ENCODE measurements around the gene SLC35B4.

Gene SLC35B4

DNA sequence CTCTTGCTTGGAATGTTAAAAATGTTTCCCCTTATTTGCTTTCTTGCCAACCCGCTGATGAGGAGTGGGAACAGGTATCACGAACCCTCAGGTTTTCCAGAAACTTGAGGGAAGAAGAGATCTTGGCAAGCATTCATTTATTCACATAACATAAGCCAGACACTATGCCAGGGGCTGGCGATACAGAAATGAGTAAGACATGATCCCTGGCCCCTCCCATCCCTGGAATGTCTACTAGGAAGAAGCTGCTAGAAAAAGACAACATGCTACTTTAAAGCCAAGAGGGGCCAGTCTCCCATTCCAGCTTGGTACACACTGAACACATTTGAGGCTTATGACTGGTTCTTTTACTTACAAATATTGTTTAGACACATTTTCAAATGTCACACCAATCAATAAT, 26.4 kb downstream of the SLC35B4 start:
- no peak for DNase-seq (ENCODE audit: low spot score)

DNA sequence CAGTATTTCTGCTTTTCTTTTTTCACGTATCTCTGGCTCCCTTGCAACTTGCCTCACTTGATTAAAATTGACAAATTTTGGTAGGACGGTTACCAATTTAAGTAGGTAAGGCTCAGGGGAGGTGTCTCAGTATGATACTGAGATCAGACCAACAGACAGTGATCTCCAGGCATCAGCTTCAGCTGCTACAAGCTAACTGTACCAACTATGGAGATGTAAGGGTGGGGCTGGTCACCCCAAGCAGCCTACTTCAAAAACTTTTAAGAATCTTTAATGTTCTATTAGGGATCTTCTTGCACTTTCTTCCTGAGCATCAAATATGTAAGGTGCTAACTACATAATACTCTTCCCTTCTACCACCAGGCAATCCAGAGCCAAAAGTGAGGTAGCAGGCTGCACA, 26.9 kb downstream of the SLC35B4 start:
- DNase-seq (ENCODE audit: low spot score): no peak

DNA sequence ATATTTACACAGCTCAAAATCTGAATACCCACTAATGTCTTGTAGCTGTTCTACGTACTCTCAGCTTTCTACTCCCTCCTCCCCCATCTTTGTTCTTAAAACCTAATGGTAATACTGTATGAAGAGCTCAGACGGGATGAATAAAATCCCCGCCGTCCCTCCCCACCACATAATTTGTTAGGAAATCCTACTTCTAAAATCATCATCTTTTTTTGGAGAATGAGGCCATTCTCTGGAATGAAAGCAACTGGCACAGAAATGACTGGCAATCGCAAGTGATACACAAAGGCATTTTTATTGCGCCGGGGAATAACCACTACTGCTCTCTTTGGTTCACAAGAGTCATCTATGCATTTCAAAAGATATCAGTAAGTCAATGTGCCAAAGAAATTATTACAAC, 27.3 kb downstream of the SLC35B4 start:
- no peak for DNase-seq (ENCODE audit: low spot score)

DNA sequence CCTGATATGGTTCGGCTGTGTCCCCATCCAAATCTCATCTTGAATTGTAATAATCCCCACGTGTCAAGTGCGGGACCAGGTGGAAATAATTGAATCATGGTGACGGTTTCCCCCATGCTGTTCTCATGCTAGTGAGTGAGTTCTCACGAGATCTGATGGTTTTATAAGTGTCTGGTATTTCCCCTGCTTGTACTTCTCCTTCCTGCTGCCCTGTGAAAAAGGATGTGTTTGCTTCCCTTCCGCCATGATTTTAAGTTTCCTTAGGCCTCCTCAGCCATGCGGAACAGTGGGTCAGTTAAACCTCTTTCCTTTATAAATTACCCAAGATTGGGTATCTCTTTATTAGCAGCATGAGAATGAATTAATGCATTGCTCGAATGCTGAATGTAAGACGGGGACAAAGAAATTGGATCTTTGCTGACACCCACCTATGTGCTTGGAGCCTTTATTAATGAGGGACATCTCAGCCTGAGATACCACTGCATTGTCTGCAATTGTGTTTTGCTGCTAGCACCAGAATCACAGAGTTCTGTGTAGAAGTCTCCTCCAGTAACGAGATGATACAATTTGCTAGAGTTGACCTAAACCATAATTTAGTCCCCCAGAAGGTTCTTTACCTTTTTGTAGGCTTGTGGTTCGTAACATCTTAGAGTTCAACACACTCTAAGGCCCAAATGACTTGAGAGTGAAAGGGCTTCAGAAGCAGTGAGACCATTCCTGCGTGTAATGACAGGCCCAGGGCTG, 28.6 kb downstream of the SLC35B4 start:
- no peak for DNase-seq (ENCODE audit: low spot score)

DNA sequence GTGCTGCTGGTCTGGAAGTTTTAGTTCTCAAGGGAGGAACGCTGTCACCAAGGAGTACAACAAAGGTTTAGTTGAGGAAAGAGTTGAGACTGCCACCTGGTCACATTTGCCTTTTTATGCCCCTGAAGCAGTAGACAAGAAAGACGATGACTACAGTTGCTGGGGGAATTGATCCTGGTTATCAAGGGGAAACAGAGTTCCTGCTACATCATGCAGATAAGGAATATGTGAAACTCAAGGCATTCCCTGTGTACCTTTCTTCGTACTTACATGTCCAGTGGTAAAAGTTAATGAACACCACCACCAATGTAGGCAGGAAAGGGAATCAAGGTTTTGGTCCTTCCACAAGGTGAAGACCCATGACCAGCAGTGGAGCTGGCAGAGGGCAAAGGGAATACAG, 31.8 kb downstream of the SLC35B4 start:
- DNase-seq (ENCODE audit: low spot score): no peak

DNA sequence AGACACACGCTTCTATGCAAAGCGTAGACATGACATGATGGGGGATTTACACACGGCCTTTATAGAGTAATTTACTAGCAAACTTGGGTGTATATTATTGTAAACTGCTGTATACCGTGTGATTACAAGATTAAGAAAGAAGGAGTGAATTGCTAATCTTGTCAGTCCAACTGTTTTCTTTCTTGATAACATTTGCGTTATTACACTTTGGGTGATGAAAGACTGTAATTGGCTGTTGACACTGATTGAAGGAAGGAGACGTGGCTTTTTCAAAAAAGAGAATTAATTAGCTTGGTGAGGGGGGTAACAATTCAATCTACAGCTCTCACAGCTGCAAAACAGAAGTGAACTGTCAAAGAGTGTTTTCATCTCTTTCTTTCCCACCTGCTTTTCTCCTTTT, 32.7 kb downstream of the SLC35B4 start:
- no peak for DNase-seq (ENCODE audit: low spot score)

DNA sequence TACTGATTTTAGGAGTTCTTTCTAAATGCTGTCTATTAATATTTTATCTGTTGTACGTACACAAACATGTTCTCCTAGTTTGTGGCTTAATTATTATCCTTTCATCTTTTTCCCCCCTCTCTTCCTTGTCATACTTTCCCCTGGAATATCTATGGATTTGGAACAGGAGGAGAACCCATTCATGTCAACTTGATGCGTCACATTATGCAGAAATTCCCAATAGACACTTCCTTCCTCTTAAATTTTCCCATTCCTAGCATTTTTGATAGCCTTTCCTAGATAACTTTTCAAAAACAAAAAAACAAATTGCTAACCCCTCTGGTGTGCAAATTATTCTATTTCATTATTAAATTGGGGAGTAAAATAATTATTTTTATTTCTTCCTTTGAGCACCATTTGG, 36.2 kb downstream of the SLC35B4 start:
- DNase-seq (ENCODE audit: low spot score): no peak

DNA sequence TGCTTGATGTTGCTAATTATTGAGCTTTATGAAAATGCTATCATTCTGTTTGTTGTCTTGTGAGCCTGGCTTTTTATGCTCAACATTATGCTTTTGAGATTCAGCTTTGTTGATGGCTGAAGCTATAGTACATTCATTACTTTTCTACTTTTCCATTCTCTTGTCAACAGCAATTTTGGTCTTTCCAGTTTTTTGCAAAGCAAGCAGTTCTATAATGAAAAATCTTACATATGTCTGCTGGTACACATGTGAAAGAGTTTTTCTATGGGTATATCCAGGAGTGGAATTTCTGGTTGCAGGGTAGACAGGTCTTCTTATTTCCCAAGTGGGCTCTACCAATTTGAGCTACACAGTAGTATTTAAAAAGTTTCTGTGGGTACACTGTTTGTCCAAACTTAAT, 36.8 kb downstream of the SLC35B4 start:
- DNase-seq (ENCODE audit: low spot score): no peak

DNA sequence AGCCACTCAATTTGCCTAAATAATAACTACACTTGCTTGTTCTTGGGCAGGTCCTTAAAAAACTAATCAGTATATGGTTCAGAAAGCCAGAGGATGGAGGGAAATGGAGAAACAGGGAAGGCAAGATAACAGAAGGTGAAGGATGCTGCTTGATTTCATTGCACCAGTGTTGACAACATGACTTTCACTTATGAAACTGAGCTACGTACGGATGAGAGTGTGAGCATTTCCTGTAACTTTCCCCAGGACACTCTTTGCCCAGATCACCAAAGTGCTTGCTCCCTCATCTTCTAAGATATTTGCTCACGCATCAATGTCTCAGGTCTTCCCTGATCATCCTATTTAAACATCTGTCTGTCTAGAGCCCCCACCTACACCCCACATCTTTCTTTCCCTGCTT, 37.4 kb downstream of the SLC35B4 start:
- DNase-seq (ENCODE audit: low spot score): no peak

DNA sequence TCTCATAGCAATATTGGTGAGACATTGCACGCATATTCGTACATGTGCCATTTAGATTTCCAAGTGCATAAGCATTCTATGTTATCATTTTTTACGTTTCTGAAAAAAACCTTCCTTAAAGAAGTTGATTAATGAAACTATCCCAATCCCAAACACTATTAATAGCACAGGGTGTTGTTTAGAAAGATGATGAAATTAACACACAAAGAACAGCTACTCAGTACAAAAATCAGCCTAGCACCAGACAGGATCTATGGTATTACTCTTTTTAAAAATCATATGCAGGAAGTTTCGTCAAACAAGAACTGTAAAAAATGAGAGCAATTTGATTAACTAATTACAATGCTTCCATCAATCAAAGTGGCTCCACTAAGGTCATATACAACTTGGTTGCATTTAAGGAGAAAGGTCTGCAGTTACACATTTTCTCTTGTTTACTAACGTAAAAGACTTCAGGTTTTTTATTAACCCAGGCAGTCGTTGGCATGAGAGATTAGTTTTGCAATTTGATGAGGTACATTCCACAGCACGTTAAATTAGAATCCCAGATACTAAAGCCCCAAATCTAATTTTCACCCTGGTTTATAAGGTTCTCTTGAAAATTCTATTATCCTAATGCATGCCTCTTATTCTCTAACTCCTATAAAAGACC, 38.1 kb downstream of the SLC35B4 start:
- no peak for DNase-seq (ENCODE audit: low spot score)

DNA sequence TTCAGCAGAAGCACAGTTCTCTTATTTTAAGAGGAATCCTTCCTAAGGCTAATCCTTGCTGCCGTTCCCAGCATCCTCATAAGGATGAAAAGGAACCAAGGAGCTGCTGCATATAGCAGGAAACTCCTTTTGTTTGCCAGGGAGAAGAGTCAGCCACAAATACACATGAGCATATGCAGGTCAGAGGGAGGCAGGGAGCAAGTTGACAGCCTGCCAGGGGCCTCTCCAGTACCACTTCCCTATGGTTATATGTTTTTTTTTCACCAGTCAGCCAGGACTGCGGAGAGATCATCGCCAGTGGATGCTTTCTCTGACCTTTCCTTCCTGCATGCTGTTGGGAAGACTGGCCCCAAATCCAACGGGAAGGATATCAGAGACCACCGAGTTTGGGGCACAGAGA, 39.8 kb downstream of the SLC35B4 start:
- no peak for DNase-seq (ENCODE audit: low spot score)

DNA sequence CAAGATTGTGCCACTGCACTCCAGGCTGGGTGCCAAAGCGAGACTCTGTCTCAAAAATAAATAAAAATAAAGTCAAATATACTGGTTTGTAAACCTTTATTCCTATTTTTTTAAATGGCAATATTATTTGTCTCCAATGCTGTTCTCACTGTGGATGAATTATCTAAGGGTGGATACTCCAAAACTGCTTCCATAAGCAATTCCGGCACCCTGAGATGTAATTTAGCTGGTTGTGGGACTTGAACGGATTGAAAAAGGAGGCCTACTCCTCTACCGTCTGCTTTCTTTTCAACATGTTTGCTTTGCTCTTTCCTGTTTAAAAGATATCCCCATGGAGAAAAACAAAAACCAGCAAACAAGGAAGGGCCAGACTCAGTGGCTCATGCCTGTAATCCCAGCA, 54.4 kb downstream of the SLC35B4 start:
- DNase-seq (ENCODE audit: low spot score): no peak

DNA sequence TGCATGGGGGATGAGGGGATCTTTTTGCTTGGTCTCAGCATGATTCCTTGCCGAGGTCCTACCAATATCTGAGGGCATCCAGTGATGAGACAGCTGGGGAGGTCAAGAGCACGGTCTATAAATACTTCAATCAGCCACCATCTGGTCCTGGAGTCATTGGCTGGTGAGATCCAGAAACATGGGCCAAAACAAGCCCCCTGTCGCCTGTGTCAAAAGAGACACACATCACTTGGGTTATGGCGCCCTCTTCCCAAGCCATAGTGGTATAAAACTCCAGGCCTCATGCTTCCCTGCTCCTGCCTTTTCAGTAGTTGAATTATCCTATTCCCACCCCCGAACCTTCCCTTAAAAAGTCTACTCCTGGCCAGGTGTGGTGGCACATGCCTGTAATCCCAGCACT, 60.9 kb downstream of the SLC35B4 start:
- no peak for DNase-seq (ENCODE audit: low spot score)

DNA sequence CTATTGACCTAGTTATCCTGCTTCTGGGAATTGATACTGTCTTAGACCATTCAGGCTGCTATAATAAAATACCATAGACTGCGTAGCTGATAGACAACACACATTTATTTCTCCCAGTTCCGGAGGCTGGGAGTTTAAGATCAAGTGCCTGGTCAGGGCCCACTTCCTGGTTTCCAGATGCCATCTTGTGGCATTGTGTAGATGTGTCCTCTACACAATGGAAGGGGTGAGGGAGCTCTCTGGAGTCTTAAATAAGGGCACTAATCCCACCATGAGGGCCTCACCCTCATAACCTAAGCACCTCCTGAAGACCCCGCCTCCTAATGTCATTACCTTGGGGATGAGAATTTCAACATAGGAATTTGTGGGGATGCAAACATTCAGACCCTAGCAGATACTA, 62.4 kb downstream of the SLC35B4 start:
- DNase-seq (ENCODE audit: low spot score): peak; percentile 35

DNA sequence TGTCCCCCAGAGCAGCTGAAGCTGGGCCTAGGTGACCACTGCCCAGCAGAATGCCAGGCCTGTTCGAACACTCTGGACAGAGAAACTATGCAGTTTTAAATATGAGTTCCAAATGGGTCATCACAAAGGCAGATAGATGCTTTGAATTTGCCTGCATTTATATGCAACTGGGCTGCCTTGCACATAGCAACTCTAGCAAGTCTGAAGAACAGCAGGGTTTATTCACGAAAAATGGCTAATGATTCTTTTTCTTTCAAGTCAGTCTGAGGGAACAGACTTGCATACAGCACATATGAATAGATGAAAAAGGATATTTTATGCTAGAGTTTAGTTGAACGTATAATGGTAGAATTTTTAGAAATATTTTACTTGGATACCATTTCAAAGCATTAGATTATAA, 68.5 kb downstream of the SLC35B4 start:
- no peak for DNase-seq (ENCODE audit: low spot score)

DNA sequence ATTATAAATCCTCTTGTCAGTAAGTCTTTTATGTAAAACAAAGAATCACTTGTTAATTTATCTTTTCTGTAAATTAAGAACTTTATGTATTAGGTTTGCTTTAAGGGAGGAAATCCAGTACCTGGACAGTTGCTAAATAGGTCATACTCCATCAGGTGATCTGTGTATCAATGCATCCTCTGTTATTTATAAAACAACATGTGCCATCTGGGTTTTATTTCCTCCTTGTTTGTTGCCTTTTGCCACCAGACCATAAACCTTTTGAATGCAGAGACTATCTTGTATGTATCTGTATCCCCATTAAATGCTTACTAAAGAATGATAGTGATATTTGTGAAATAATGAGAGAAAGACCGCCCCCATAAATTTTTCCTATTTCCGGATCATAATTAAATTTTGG, 70.0 kb downstream of the SLC35B4 start:
- DNase-seq (ENCODE audit: low spot score): no peak

DNA sequence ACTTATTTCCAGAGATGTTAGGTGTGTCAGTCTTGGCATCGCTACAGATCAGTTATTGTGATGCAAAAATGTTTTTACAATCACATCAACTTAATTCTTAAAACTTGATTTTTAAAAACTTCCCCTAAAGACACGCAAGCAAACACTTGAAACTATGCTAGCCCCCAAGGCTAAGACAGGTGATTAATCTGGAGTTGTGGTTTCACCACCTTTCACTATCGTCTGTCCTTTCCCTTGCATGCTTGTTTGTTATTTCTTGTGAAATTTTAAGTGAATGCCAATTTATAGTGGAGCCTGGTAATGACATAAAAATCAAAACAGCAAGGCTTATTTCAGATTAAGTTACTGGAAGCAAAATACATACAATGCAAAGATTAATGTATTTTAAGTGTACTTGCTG, 70.4 kb downstream of the SLC35B4 start:
- DNase-seq (ENCODE audit: low spot score): no peak

DNA sequence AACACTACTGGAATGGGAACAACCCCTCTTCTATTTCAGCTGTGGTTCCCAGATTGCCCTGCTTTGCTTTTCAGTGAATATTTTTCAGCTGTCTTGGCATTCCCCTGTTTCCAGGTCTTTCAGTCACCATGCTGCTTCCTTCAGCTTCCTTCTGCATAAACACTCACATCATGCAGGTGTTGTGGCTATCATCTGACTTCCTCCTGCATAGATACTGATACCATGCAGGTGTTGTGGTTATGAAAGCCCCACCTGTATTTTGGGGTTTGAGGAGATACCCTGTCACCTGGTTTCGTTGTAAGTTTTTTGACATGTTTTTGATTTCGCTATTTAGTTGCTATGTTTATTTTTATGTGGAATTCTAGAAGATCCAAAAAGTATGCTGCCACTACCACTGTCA, 71.5 kb downstream of the SLC35B4 start:
- no peak for DNase-seq (ENCODE audit: low spot score)
